ENCODE results near the gene SNTN. TPM values are rescaled to one million over a fixed set of nuclear protein-coding genes. Genes with fewer than 3 reads are reported as not detected.

The SNTN gene
- polyA plus RNA-seq, 5 donors = 3.1 to 19.2 (median 14.6) TPM

- DNase-seq = no peak
These were observed 18.1 kb downstream of the SNTN start for GRCh38 chr3:63670544-63670943.

- DNase-seq = no peak
These were observed 20.6 kb downstream of the SNTN start for GRCh38 chr3:63673111-63673510.

- DNase-seq = no peak
These were observed 22.1 kb downstream of the SNTN start for GRCh38 chr3:63674586-63674985.

- no peak for DNase-seq
These were observed 26.7 kb downstream of the SNTN start for GRCh38 chr3:63679186-63679585.

- DNase-seq = no peak
These were observed 31.6 kb downstream of the SNTN start for GRCh38 chr3:63684081-63684480.

GRCh38 chr3:63685340-63685739 lies 32.9 kb downstream of the SNTN start:
- DNase-seq = no peak

- no peak for DNase-seq
These were observed 35.1 kb downstream of the SNTN start for GRCh38 chr3:63687278-63688225.

GRCh38 chr3:63689285-63689684 lies 36.8 kb downstream of the SNTN start:
- DNase-seq = no peak

- no peak for DNase-seq
These were observed 40.9 kb downstream of the SNTN start for GRCh38 chr3:63693351-63693750.

- DNase-seq = no peak
These were observed 52.7 kb downstream of the SNTN start for GRCh38 chr3:63705092-63705645.

GRCh38 chr3:63706321-63707085 lies 54.0 kb downstream of the SNTN start:
- no peak for DNase-seq

GRCh38 chr3:63707731-63708130 lies 55.3 kb downstream of the SNTN start:
- DNase-seq = no peak

- no peak for DNase-seq
These were observed 57.1 kb downstream of the SNTN start for GRCh38 chr3:63709576-63709975.

Other genes with a start within 250 kb of the SNTN start
- 1 to 10 TPM in 2 of 5 donors, under 1 TPM in 3; 0.36 to 1.3 (median 0.81) TPM for gene C3orf49, start 166.6 kb downstream of the SNTN start, polyA plus RNA-seq (ENCODE audit: insufficient read depth in 1 of 5, insufficient read length in 5 of 5, low replicate concordance in 1 of 5)
- 10 to 100 TPM; 70.9 to 91.9 (median 78.4) TPM for gene THOC7, start 211.1 kb downstream of the SNTN start, polyA plus RNA-seq (ENCODE audit: insufficient read depth in 1 of 5, insufficient read length in 5 of 5, low replicate concordance in 1 of 5)
- gene ATXN7, start 211.2 kb downstream of the SNTN start, polyA plus RNA-seq (ENCODE audit: insufficient read depth in 1 of 5, insufficient read length in 5 of 5, low replicate concordance in 1 of 5) = 10 to 100 TPM; 16.4 to 27.5 (median 26.1) TPM

Measured in right lung (tissue), 5 donors.